Measurements from ENCODE around the gene ERICH3. TPM values are rescaled to one million over a fixed set of nuclear protein-coding genes. Genes with fewer than 3 reads are reported as not detected.

The ERICH3 gene
- total and polyA plus RNA-seq, 4 donors = 0.04 to 0.08 (median 0.05) TPM

DNA sequence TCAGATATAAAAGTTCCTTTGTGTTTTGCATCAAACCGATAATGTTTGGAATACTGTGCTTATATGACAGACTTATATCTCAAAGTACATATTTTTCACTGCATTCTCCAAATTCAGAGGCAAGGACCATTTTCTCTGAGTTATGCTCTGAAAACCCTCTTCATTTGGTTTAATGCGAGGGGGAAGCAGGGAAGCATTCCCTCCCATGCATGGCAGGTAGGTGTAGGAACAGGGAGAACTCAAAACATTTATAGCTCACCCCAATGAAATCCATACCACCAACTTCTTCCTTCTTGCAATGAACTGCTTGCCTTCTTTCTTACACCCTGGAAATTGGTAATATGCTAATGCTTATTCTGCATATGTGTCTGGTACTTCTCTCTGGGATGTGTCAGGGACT, 10.7 kb upstream of the ERICH3 start:
- Histone ChIP-seq H3K27me3 (ENCODE audit: control insufficient read depth in 4 of 4, insufficient read depth in 4 of 4, low read length in 3 of 4) (no peaks in the 10 kb centered on the region), H3K27ac (ENCODE audit: low read depth in 1 of 2, low read length in 2 of 2) (no peak overlapping the region), H3K4me3 (ENCODE audit: low read depth in 1 of 3, low read length in 3 of 3) (no peak overlapping the region), H3K36me3 (ENCODE audit: control insufficient read depth in 4 of 4, insufficient read depth in 3 of 4, low read depth in 1 of 4, low read length in 3 of 4) (no peaks in the 10 kb centered on the region), H3K4me1 (ENCODE audit: control insufficient read depth in 4 of 4, insufficient read depth in 4 of 4, low read length in 3 of 4) (no peaks in the 10 kb centered on the region), H3K9ac (ENCODE audit: low read depth in 1 of 2, low read length in 2 of 2) (no peak overlapping the region), H3K9me3 (ENCODE audit: control insufficient read depth in 4 of 4, low read length in 3 of 4) (no peaks in the 10 kb centered on the region)
- DNase-seq (ENCODE audit: low spot score) = no peak
- 93% methylated on average over 2 of the region's 2 CpGs for WGBS
- TF ChIP-seq, protein P1, sequence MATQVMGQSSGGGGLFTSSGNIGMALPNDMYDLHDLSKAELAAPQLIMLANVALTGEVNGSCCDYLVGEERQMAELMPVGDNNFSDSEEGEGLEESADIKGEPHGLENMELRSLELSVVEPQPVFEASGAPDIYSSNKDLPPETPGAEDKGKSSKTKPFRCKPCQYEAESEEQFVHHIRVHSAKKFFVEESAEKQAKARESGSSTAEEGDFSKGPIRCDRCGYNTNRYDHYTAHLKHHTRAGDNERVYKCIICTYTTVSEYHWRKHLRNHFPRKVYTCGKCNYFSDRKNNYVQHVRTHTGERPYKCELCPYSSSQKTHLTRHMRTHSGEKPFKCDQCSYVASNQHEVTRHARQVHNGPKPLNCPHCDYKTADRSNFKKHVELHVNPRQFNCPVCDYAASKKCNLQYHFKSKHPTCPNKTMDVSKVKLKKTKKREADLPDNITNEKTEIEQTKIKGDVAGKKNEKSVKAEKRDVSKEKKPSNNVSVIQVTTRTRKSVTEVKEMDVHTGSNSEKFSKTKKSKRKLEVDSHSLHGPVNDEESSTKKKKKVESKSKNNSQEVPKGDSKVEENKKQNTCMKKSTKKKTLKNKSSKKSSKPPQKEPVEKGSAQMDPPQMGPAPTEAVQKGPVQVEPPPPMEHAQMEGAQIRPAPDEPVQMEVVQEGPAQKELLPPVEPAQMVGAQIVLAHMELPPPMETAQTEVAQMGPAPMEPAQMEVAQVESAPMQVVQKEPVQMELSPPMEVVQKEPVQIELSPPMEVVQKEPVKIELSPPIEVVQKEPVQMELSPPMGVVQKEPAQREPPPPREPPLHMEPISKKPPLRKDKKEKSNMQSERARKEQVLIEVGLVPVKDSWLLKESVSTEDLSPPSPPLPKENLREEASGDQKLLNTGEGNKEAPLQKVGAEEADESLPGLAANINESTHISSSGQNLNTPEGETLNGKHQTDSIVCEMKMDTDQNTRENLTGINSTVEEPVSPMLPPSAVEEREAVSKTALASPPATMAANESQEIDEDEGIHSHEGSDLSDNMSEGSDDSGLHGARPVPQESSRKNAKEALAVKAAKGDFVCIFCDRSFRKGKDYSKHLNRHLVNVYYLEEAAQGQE (IDR thresholded peaks at IDR 0.05) = no peak
- TF ChIP-seq RAD21 (IDR thresholded peaks at IDR 0.05) (no peak), JUND (IDR thresholded peaks at IDR 0.05) (no peak), RXRA (IDR thresholded peaks at IDR 0.05) (no peak)

DNA sequence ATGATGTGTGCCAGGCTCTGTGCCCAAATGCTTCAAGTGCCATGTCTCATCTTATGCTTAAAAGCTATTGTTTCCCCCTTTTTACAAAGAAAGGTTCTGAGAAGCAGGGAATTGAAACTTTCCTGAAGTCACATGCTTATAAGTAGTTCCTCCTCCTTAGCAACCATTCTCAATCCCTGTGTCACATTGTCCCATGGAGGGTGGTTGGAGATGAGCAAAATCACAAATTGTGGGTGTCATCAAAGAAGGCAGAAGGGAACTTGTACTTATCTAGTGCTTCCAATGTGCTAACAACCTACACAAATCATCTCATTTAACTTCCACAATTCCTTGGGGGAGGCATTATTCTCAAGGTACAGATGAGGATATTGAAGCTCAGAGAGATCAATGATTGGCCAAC, 10.1 kb upstream of the ERICH3 start:
- no peaks in the 10 kb centered on the region for H3K36me3 ChIP-seq (ENCODE audit: control insufficient read depth in 4 of 4, insufficient read depth in 3 of 4, low read depth in 1 of 4, low read length in 3 of 4)

More for the DNA sequence above, 10.1 kb upstream of the ERICH3 start:
- Histone ChIP-seq H3K9ac (ENCODE audit: low read depth in 1 of 2, low read length in 2 of 2) (no peak overlapping the region), H3K27ac (ENCODE audit: low read depth in 1 of 2, low read length in 2 of 2) (no peak overlapping the region), H3K9me3 (ENCODE audit: control insufficient read depth in 4 of 4, low read length in 3 of 4) (no peaks in the 10 kb centered on the region), H3K27me3 (ENCODE audit: control insufficient read depth in 4 of 4, insufficient read depth in 4 of 4, low read length in 3 of 4) (no peaks in the 10 kb centered on the region), H3K4me3 (ENCODE audit: low read depth in 1 of 3, low read length in 3 of 3) (no peak overlapping the region), H3K4me1 (ENCODE audit: control insufficient read depth in 4 of 4, insufficient read depth in 4 of 4, low read length in 3 of 4) (no peaks in the 10 kb centered on the region)
- no peak for DNase-seq (ENCODE audit: low spot score)
- TF ChIP-seq, protein P2, sequence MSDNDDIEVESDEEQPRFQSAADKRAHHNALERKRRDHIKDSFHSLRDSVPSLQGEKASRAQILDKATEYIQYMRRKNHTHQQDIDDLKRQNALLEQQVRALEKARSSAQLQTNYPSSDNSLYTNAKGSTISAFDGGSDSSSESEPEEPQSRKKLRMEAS (IDR thresholded peaks at IDR 0.05) = no peak
- TF ChIP-seq RAD21 (IDR thresholded peaks at IDR 0.05) (no peak), EGR1 (IDR thresholded peaks at IDR 0.05; ENCODE audit: low read depth in 2 of 2) (no peak), JUND (IDR thresholded peaks at IDR 0.05) (no peak), RXRA (IDR thresholded peaks at IDR 0.05) (no peak), HNF4A (conservative IDR thresholded peaks at IDR 0.05) (no peak), YY1 (IDR thresholded peaks at IDR 0.05) (no peak), TAF1 (conservative IDR thresholded peaks at IDR 0.05) (no peak), GABPA (IDR thresholded peaks at IDR 0.05 in 1 of 2, conservative IDR thresholded peaks at IDR 0.05 in 1 of 2) (no peak), FOXA2 (IDR thresholded peaks at IDR 0.05) (no peak), HNF4G (IDR thresholded peaks at IDR 0.05) (no peak), FOXA1 (IDR thresholded peaks at IDR 0.05) (no peak), NR2F2 (IDR thresholded peaks at IDR 0.05) (no peak), SP1 (IDR thresholded peaks at IDR 0.05) (no peak)
- TF ChIP-seq, protein P3, sequence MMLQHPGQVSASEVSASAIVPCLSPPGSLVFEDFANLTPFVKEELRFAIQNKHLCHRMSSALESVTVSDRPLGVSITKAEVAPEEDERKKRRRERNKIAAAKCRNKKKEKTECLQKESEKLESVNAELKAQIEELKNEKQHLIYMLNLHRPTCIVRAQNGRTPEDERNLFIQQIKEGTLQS (IDR thresholded peaks at IDR 0.05) = no peak
- TF ChIP-seq, protein P1 (IDR thresholded peaks at IDR 0.05) = no peak
- TF ChIP-seq, protein P4, sequence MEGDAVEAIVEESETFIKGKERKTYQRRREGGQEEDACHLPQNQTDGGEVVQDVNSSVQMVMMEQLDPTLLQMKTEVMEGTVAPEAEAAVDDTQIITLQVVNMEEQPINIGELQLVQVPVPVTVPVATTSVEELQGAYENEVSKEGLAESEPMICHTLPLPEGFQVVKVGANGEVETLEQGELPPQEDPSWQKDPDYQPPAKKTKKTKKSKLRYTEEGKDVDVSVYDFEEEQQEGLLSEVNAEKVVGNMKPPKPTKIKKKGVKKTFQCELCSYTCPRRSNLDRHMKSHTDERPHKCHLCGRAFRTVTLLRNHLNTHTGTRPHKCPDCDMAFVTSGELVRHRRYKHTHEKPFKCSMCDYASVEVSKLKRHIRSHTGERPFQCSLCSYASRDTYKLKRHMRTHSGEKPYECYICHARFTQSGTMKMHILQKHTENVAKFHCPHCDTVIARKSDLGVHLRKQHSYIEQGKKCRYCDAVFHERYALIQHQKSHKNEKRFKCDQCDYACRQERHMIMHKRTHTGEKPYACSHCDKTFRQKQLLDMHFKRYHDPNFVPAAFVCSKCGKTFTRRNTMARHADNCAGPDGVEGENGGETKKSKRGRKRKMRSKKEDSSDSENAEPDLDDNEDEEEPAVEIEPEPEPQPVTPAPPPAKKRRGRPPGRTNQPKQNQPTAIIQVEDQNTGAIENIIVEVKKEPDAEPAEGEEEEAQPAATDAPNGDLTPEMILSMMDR (IDR thresholded peaks at IDR 0.05; ENCODE audit: low read depth, low read length, missing input control) = no peak

Data from liver (tissue), 9 donors.